Stimulated activated CD8-positive, alpha-beta memory T cell treated with anti-CD3 and anti-CD28 coated beads, Interleukin-4, amount 100 ng/mL, for 1 hour (primary cell): ENCODE measurements around the gene AMFR.

Source experiments
- DNase-seq, 2 donors: peaks; one replicate each; pipeline ENCODE4 v3.0.0-alpha.2; 2020; ENCODE audit warnings: low read depth in 2 of 2, low spot score in 1 of 2

AMFR gene

GRCh38 chr16:56363181-56363716 is 62.1 kb downstream of the AMFR start:
- no peak for DNase-seq

GRCh38 chr16:56362706-56363105 is 62.6 kb downstream of the AMFR start:
- no peak for DNase-seq

- no peak for DNase-seq
Measured at GRCh38 chr16:56362057-56362655, 63.2 kb downstream of the AMFR start.

GRCh38 chr16:56360117-56361008 is 65.0 kb downstream of the AMFR start:
- DNase-seq = no peak

DNA sequence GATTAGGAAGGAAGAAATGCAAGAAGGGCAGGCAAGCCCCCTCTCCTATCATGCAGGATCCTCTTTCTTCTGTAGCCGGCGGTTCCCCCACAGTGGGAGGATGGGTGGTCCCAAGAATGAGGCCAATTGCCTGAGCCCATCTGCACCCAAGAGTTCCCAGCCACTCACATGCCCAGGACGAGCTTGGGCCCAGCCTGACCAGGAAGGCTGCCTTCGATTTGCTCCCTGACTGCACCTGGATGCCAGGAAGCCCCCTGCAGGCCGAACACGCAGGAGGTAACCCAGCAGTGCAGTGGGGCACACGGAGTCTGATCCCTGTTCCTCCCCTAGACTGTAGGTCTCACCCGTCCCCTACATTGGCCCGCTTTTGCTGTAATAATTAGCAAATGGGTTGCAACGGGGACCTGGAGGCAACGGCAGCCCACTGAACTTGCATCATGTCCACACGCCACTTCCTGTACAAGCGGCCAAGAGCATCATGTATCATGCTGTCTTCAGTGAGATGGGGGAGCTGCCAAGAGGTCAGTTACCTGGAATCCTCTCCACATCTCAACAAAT is 67.5 kb downstream of the AMFR start:
- no peak for DNase-seq

GRCh38 chr16:56357241-56357764 is 68.0 kb downstream of the AMFR start:
- DNase-seq = no peak

- DNase-seq = peak; percentile 20
Measured at GRCh38 chr16:56356276-56357240, 68.8 kb downstream of the AMFR start.

- no peak for DNase-seq
Measured at GRCh38 chr16:56355786-56356275, 69.5 kb downstream of the AMFR start.

GRCh38 chr16:56355221-56355620 is 70.1 kb downstream of the AMFR start:
- no peak for DNase-seq

DNA sequence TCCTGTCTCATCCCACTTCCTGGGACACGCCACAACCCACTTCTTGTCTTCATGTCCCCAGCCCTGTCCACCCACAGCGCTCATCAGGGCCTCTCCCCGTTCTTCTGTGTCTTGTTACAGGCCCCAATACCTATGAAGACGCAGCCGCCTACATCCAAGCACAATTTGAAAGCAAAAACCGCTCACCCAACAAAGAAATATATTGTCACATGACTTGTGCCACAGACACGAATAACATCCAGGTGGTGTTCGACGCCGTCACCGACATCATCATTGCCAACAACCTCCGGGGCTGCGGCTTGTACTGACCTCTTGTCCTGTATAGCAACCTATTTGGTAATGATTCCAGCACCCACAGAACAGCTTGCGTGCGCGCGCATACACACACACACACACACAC is 70.6 kb downstream of the AMFR start:
- no peak for DNase-seq

- DNase-seq = no peak
Measured at GRCh38 chr16:56354016-56354415, 71.3 kb downstream of the AMFR start.

DNA sequence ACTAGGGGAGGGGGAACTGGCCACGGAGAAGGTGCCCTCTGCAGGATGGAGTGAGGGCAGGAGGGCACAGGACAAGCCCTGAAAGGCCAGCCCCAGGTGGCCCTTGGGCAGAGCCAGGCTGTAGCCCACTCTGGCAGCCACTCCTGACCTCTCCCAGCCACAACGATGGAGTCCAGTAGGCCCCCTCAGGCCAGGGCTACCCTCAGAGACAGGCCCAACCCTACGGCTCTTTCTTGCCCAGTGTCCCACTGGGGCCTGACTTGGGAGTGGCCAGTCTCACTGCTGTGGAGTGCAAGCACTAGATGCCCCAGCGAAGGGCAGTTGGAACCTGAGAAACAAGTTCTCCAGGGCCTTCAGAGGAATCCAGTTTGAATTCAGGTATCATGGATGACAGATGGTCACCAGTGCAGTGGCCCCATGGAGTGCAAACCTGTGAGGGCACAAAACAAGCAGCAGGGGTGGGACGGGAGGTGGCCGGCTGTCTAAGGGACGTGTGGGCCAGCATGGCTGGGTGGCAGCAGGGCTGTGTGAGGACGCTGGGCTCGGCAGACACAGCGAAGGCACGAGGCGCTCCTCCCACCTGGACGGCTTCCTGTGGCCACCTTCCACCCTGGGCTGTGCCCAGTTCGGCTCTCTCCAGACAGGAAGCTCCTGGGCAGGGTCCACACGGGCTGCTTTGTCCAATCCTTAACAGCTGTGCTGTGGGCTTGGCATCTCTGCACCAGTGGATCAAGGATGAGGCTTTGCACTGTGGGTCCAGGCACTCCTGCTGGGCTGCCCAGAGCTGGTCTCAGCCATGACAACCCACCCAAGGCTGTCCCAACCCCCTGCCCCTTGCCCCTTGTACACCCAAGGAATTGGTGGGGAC is 72.1 kb downstream of the AMFR start:
- no peak for DNase-seq

DNA sequence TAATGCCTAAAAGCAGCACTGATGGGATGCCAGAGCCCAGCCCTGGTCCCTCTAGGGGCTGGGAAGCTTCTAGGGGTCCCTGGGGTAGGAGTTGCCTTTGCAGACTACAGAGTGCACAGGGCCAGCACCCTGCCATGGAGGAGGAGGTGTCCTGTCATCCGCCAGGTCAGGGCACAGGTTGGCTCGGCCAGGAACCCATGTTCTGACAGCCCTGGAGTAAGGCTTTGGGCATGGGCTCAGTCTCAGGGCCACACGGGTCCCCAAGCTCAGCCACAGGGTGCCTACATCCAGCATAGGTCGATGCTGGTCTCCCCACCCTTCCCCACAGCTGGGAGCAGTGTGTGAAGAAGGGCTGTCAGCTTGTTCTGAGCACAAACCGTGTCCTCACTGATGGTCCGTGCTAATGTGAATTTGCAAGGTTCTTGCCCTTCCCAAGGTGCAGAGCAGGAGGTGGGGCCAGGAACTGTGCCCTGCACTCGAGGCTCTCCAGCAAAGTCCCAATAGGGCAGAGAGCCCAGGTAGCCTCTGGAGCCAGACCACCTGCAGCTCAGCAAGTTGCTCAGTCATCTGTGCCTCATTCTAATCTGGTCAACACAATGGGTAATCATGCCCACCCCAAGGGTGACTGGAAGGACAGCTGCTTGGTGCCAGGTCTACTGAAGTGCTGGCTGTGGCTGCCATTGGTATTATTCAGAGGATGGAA is 72.8 kb downstream of the AMFR start:
- DNase-seq = no peak

GRCh38 chr16:56351481-56351880 is 73.9 kb downstream of the AMFR start:
- no peak for DNase-seq

DNA sequence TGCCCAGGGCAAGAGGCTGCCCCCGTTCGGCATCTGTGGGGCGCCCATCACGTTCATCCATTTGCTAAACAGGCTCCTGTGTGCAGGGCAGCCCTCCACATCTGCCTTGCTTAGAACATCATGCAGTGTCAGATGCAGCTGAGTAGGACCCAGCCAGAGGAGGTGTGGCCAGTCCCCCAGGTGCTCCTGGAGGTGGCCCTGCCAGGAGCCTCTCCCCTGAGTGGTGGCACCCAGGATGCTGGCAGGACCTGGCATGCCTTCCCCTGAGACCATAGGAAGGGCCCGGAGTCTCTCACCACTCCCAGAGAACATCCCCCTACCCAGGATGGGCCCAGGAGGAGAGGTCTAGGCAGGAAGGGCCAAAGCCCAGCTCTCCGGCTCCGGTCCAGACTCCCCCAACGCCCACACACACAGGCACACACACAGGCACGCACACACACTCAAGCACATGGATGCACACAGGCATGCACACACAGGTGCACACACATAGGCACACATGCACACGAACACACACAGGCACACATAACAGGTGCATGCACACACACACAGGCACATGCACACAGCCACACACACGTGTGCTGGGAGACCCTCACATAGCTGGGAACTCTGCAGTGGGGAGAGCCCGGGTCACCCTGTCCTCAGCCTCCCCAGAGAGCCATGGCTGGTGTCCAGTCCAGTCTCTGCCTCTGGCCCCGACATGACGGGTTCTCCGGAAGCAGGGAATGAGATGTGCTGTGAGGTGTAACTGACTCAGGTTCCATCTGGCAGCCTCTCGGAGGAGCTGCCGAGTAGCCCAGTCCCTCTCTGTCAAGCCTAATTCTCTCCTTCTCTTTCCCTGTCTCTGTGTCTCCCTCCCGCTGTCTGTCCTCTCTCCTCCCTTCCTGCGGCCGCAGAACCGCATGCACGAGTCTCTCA is 74.6 kb downstream of the AMFR start:
- DNase-seq = no peak

- DNase-seq = no peak
Measured at GRCh38 chr16:56349711-56350161, 75.6 kb downstream of the AMFR start.

DNA sequence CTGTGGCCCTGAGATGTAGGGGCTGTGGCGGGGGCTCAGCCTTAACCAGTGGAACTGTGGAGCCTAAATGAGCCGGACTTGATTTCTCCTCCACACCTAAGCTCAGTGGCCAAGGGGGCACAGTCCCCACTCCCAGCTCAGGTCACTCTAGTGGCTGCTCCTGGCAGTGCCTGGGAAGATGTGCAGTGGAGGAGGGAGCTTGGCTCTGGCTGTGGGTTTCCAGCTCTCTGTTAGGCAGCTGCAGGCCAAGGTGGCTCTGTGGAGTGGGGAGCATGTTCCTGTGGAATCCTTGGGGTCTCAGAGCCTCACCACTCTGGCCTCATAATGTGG is 76.3 kb downstream of the AMFR start:
- DNase-seq = no peak
